HG03045 (cell line): ENCODE results near the gene TNFAIP1.
"Not testable (repeated sequence)": the region's sequence is repeated elsewhere in the genome, so short reads cannot be mapped to it uniquely, and the experiment has no call there.

ENCODE experiments used
- ATAC-seq: cut with Tn5 transposase; IDR thresholded peaks from one replicate; pipeline ENCODE4 v1.9.1; 2021; ENCODE audit warnings: mild to moderate bottlenecking, moderate library complexity; ENCODE audit not compliant: unreplicated experiment

The TNFAIP1 gene

DNA sequence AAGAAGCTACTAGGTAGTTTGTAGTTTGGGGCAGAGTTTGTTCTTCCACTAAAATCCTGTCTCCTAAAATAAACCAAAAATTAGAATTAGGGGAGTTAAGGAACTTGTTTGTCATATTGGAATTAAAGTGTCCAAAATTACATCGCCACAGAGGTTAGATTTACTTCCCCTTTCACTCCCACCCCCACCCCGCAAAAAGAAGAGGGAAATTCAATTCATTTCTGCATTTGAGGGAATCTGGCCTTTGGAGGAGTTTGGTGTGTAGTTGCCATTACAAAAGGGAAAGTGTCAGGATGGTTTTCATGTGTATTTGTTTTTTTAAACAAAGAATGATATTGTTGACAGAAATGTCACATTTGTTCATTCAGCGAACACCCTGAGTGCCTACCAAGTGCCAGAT lies 10.8 kb upstream of the TNFAIP1 start:
- ATAC-seq = no peak

DNA sequence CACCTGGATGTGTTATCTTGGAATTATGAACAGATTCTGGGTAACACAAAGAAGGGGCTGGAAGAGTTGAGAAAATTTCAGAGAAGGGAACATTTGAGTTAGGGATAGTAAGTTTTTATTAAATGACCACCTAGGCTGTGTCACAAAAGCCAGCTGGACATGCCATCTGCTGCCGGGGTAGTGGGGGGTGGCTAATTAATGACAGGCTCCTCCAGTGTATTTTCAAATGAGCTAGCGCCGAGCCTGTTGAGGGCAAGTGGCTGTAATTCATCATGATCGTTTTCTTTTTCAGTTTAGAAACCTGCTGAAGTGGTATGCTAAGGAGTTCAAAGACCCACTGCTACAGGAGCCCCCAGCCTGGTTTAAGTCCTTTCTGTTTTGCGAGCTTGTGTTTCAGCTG lies 10.3 kb upstream of the TNFAIP1 start:
- no peak for ATAC-seq

DNA sequence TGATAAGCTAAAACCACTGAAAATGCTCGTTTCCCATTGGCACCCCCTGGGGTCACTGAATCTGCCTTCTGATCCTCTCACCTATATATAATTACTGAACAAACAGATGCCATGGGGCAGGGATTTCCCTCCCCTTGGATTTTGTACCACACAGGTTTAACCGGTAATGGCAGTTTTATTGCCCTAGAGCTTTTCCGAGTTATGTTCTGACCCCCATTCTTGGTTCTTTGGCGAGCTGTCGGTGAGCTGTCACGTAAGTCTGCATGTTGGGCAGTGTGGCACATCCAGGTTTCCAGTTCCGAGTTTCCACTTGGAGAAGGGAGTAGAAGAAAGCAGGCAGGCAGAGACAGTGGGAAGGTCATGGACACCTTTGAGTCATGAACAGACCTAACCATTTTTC lies 9.4 kb upstream of the TNFAIP1 start:
- no peak for ATAC-seq

DNA sequence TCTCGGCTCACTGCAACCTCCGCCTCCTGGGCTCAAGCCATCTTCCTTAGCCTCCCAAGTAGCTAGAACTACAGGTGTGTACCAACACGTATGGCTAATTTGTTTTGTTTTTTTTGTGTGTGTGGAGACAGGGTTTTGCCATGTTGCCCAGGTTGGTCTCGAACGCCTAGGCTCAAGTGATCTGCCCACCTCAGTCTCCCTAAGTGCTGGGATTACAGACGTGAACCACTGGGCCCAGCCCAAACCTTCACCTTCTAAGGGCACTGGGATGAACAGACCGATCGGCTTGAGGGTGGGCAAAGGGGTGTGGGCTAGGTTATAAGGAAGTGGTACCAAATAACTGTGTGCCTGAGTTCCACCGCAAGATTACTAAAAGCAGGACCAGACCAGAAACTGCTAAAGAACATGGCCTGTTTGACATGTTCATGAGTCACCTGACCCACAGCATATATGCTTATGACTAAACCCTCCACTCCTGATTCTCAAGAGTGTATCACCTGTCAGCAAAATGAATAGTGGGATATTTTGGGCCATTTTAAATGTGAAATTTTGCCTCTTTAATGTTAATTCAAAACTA lies 8.4 kb upstream of the TNFAIP1 start:
- no peak for ATAC-seq

DNA sequence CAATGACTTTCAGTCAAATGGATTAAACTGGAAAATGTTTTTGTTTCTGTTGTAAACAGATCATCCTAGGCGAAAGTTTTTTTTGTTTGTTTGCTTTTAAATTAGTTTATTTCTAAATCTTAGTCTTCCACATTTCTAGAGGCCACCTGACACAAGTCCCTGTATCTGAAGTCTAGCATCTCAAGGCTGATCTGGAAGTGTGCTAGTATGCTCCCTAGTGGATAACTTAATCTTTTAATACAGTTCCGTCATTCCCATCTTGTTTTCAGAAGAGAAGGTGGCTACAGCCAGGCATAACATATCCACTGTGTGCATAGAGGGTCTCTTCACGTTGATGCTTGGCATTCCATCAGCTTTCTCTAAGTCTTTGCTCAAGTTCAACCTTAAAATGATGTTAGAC lies 7.9 kb upstream of the TNFAIP1 start:
- ATAC-seq = no peak

DNA sequence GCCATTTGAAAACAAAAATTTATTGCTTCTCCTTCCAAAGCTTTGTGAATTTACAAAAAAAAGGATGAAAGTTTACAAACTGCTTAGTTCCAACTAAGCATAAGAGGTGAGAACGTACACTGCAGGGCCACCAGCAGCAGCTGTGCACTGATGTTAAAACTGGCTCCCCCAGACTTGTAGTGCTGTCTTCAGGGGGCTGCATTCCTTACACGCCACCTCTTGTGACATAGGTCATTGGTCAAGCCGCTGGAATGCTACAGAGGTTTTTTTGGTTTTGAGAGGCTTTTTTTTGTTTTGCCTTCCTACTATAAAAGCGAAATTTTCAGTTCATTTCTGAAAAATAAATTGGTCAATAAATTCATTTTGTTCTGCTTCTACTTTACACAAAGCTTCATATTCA lies 7.2 kb upstream of the TNFAIP1 start:
- ATAC-seq = no peak

DNA sequence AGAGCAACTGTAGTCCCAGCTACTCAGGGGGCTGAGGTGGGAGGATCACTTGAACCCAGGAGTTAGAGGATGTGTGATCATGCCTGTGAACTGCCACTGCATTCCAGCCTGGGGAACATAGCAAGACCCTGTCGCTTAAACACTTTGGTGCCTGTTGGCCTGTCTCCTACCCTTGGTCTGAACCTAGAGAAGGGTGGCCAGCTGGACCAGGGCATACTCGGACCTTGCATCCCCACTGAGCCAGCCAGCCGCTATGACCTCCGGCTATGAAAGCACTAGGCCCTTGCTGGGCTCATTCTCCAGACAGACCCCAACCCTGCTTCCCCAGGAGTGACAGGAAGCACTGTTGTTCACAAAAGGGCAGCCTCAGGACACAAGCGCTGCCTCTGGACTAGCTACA lies 4.9 kb upstream of the TNFAIP1 start:
- no peak for ATAC-seq

DNA sequence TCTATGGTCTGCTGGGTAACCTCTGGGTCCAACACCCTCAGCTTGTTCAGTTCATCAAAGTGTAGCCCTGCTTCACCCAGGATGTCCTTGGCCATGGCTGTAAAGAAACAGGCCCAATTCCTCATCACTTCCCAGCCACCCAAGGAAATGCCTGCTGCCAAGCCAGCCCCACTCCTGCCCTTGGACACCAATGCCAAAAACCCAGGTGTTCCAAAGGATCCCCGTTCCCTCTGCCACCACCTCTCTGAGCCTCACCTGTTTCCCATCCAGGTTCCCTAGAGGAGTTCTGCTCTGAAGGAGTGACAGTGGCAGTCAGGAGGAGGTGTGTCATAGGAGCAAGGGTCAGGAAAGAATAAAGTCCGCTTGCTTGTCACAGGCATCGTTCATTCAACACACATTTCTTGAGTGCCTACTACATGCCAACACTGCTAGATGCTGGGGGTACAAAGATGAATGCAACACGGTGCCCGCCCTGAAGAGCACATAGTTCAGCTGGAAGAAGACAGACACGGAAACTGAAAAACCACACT lies 3.6 kb upstream of the TNFAIP1 start:
- no peak for ATAC-seq

DNA sequence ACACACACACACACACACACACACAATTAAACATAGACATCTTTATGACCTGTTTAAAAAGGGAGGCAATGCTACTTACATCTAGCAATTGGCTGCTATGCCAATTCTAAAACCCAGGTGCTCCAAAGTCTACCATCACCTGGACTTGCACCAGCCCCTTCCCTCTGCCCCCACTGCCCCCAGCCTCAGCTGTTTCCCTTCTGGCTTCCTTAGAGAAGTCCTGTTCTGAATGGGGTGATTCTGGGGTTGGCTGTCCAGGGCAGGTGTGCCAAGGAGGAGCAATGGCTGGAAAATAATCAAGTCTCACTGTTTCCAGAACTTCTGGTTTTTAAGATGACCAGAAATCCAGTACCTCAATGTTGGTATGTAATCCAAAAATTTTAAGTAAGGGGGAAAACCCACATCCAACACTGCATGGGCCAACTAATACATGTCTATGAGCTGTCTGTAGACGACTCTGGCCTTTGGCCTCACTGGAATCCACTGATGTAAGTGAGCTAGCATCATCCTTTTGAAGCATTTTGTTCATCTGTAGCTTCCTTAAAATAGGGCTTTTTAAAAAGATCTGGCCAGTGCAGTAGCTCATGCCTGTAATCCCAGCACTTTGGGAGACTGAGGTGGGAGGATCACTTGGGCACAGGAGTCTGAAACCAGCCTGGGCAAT lies 2.3 kb upstream of the TNFAIP1 start:
- ATAC-seq = no peak

DNA sequence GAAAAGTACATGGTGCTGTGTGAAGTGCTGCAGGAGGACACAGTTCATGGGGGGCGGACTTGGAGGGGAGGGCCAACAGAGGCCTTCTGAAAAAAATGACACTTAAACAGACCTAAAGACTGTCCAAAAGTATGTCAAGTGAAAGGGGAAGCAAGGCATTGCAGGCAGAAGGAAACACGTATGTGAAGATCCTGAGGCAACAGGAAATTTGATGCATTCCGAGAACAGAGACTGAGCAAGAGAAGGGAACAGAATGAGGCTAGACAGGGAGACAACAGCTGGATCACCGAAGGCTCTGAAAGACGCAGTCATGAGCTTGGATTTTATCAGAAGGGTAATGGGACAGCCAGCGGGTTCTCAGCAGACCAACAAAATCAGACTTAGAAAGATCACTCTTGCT lies 1.4 kb upstream of the TNFAIP1 start:
- ATAC-seq = no peak

DNA sequence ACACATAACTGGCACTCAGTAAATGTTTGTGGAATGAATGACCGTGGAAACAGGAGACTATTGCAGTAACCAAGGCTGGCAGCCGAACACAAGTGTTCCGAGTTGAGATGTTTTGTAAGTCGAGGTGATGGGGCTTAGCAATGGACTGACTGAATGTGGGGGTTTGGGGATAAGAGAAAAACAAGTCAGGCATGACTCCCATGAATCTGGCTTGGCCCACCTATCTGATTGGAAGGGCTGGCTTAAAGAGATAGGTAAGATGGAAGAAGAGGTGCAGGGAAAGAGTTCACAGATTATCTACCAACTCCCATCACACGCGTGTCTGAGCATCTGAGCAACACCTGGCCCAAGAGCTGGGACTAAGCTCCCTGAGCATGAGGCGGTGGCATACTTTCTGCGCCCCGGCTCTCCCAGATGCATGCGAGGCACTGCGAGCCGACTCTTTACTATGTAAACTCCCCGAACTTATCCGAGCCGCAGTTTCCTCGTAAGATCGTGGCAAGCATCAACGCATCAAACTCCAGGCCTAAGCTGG lies 828 bp upstream of the TNFAIP1 start:
- no peak for ATAC-seq

DNA sequence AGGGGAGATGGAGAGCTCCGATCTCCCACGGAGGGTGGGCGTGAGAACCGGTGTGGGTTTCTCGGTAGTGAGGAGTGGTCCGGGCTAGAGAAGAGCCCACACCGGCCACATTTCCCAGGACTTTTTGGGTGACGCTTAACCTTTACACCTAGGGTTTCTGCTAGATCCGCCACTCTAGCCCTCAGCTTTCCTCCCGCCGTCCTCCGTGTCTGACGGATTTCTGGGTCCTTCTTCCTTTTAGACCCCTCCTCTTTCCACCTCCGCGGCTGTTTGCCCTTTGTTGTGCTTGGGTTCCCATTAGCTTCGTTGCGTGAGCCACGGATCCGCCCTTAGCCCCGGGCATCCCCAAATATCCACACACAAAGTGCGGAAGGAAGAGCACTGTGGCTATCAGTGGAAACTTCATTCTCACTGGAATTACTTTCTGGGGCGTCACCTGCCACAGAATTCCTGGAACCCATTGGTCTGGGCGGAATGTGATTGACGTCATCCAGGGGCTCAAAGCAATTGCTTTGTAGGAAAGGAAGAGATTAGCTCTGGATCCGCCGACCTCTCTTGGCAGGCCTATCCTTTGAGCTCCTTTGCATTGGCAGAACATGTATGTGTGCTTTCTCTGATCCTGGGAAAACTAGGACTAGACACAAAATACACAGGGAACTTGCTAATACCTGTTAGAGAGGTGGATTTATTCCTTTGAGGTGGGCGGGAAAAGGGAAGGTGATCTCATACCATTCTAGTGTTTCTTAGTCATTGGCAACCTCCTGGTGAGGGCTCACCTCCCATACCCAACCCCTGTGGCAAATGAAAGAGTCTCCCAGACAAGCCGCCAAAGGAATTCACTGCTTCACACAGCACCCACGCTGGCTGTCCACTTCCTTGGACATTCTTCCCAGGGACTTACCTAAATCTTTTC lies 654 bp downstream of the TNFAIP1 start:
- no peak for ATAC-seq

DNA sequence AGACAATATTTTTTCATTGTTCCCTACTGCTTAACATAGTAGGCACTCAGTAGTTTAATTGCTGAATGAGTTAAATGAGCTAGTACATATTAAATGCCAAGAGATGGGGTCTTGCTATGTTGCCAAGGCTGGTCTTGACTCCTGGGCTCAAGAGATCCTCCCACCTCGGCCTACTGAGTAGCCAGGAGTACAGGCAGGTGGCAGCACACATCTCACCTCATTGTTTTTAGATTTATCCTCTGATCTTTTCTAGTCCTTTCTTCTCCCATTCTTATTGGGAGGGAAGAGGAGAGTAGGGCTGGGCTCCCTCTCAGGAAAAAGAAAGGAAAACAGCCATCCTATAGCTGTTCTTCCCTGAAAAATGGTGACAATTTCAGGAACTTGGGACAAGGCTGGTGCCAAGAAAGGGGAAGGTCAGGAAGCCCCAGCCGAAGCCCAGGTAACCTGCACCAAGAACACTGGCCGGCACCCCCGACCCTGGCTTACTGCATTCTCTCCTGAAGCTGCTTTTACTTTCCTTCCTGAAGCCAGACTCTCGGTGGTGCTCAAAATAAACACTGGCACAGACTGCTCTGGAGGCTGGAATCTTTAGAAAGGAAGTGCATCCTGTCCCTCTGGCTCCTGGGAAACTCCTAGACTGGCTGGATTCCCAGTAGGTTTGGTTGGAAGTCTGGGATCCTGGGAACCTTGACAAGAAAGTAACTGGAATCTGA lies 2.7 kb downstream of the TNFAIP1 start:
- no peak for ATAC-seq

DNA sequence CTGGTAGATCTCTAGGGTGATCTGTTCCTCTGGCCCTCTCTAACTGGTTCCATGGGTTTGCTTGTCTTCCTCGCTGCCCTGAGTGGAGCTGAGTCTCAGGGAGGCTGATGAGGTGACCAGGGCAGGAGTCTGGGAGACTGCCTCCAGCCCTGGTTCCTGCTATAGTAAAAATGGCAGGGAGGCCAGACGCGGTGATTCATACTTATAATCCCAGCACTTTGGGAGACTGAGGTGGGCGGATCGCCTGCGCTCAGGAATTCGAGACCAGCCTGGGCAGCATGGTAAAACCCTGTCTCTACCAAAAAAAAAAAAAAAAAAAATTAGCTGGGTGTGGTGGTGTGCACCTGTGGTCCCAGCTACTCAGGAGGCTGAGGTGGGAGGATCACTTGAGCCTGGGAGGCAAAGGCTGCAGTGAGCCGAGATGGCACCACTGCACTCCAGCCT lies 3.2 kb downstream of the TNFAIP1 start:
- not testable (repeated sequence) for ATAC-seq

DNA sequence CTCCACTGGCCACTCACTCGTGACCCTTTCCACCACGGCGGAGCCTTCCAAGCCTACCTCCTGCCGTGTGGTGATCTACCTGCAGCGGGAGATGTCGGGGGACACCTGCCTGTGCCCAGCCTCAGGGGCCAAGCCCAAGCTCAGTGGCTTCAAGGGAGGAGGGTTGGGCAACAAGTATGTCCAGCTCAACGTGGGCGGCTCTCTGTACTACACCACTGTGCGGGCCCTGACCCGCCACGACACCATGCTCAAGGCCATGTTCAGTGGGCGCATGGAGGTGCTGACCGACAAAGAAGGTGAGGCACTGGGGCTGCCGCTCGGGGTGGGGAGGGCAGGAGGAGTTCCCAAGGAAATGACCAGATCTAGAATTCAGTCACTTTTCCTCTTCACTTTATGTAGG lies 3.9 kb downstream of the TNFAIP1 start:
- no peak for ATAC-seq

DNA sequence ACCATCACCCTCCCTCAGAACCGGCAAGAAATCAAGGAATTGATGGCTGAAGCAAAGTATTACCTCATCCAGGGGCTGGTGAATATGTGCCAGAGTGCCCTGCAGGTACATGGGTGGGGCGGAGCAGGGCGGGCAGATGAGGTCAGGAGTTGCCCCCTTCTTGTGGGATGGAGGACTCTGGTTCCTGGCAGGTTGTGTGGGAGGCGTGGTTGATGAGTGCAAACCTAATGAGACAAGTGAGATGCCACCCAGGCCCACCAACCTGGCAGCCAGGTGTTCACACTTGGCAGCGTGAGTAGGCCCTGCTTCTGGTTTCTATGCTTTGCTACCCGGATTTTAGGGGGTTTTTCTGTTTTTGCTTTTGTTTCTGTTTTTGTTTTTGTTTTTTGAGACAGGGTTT lies 4.8 kb downstream of the TNFAIP1 start:
- ATAC-seq = no peak

DNA sequence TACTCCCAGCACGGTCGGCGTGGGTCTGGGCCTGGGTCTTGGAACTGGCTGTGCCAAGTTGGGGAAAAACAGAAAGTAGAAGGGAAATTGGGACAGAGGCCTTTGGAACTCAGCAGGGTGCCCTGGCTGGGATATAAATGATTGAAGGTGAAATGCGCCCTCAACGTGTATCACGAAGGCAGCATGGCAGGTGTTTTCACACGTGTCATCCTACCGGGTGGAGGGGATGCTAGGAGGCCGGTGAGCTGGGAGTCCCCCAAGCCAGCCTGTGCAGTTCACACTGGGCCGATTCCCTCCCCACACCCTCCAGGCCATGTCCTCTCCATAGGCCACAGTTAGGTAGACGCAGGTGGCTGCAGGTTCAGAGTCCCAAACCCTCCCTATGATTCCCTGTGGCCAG lies 6.0 kb downstream of the TNFAIP1 start:
- ATAC-seq = no peak

DNA sequence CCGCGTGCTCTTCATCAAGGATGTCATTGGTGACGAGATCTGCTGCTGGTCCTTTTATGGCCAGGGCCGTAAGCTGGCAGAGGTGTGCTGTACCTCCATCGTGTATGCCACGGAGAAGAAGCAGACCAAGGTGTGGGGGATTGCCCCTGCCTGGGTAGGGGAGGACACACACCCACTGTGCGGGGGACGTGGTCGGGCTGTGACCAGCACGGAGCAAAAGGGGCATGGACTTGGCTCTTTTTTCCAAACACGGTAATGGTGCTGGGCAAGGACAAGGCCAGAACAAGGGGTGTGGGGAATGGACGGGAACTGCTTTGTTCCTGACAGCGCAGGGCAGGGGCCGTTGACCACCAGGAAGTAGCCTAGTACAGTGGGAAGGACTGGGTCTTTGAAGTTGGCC lies 6.8 kb downstream of the TNFAIP1 start:
- ATAC-seq = no peak

DNA sequence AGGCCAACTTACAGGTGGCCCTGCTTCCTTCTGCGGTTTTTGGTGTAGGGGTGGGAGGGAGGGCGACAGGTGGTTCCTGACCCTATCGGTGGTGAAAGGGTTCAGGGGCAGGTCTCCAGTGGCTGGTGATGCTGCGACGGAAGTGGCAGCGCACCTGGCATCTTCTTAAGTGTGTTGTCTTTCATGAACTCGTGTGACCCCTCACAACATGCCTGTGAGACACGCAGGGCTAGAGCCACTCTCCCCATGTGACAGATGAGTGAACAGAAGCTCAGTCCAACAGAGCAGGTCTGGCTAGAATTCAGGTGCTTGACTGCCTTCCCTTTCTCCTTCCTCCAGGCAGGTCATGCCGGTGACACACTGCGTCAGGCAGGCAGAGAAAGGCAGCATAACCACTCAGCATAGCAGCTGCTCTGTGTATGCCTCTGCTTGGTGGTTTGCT lies 8.0 kb downstream of the TNFAIP1 start:
- ATAC-seq = no peak

DNA sequence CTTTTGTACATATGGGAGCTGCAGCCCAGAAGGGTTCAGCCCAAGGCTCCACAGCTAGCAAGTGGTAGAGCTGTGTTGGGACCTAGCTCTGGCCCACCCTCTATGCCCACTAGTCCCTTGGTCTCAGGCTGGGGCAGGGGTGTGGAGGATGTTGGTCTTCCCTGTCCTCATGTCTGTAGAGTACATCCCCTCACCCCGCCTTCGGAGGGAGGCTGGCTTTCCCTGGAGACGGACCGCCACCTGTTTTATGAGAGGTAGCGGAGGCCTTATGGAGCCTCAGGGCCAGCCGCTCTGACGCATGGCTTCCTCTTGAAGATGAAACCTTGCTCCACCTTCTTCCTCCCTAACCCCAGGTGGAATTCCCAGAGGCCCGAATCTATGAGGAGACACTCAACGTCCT lies 8.4 kb downstream of the TNFAIP1 start:
- ATAC-seq = no peak

DNA sequence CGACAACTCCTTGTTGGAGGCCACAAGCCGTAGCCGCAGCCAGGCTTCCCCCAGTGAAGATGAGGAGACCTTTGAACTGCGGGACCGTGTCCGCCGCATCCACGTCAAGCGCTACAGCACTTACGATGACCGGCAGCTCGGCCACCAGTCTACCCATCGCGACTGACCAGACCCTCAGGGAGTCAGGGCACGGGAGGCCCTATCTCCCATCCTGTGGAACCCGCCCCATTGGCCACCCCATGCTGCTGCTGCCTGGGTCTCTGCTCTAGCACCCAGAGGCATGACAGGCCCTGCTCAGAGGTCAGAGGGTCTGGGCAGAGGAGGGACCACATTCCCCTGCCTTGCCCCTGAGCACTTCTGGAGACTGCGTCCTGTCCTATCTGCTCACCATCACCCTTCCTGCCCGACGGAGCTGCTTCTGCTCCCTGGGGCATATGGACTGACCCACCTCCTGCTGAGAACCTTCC lies 8.9 kb downstream of the TNFAIP1 start:
- no peak for ATAC-seq
